Endothelial cell of umbilical vein (primary cell): ENCODE measurements around the gene SPC25. TPM values are rescaled to one million over a fixed set of nuclear protein-coding genes. Genes with fewer than 3 reads are reported as not detected.
A peak's percentile ranks its signal among the peaks of the same experiment; 100 is the strongest.

Source experiments
- BruUV-seq: library from RNA; stranded (reverse); fragments of 400-500 nt; replicated peaks from 2 replicates; lab custom pipeline; 2021; lab: Mats Ljungman, UMichigan
- CTCF ChIA-PET: fragments of 300-600, 350-600 bp; sonication (Branson Sonifier 250); formaldehyde crosslinking; loops from one replicate; lab custom pipeline; 2021; ENCODE audit warnings: antibody characterized with exemption, inconsistent platforms; lab: Charles Lee
- POLR2A ChIA-PET: fragments of 300-600, 350-600 bp; sonication (Branson Sonifier 250); formaldehyde crosslinking; loops from one replicate; lab custom pipeline; 2021; ENCODE audit warnings: antibody characterized with exemption, inconsistent platforms; lab: Charles Lee
- DNase-seq: peaks from one replicate; pipeline ENCODE4 v3.0.0-alpha.2; 2011; ENCODE audit warnings: low read depth, low spot score
- FAIRE-seq: peaks from 2 replicates; lab custom pipeline; 2011; peaks lifted over from hg19 to GRCh38; lab: Jason Lieb, UNC
- H2AFZ ChIP-seq: 2 replicates; pipeline ENCODE4 v1.6.0; 2012; ENCODE audit warnings: low read depth, low read length, control low read depth, inconsistent platforms
- H3K27ac ChIP-seq: 2 replicates; pipeline ENCODE4 v1.5.1; 2011; ENCODE audit warnings: low read depth, mild to moderate bottlenecking, control low read depth, low read length, moderate library complexity; ENCODE audit not compliant: insufficient read depth
- H3K27me3 ChIP-seq, 2 experiments: 2 replicates each; pipeline versions ENCODE4 v1.6.0 to v1.6.1; 2011; ENCODE audit warnings: low read length in 2 of 2, mixed read lengths in 1 of 2; ENCODE audit not compliant: control insufficient read depth in 2 of 2, insufficient read depth in 2 of 2
- H3K36me3 ChIP-seq, 2 experiments: 2 replicates in 1 of 2; 3 replicates in 1 of 2; pipeline ENCODE4 v1.5.1; 2011; ENCODE audit warnings: low read length in 2 of 2, mild to moderate bottlenecking in 1 of 2, moderate library complexity in 1 of 2; ENCODE audit not compliant: control insufficient read depth in 2 of 2, insufficient read depth in 2 of 2; ENCODE audit errors: extremely low read depth in 1 of 2
- H3K4me1 ChIP-seq: 3 replicates; pipeline ENCODE4 v1.5.1; 2011; ENCODE audit warnings: mild to moderate bottlenecking, low read length; ENCODE audit not compliant: control insufficient read depth, insufficient read depth; ENCODE audit errors: extremely low read depth
- H3K4me2 ChIP-seq: 2 replicates; pipeline ENCODE4 v1.6.1; 2011; ENCODE audit warnings: low read length, control low read depth, mixed read lengths; ENCODE audit not compliant: insufficient read depth
- H3K4me3 ChIP-seq, 3 experiments: fragments of 200-600 bp in 1 of 3; sonication (generic), shearing (Covaris generic) in 1 of 3; replicated peaks in 1 of 3; 2 replicates each; pipeline ENCODE4 v1.5.1; 2011 to 2016; ENCODE audit warnings: control low read depth in 3 of 3, low read length in 3 of 3, mild to moderate bottlenecking in 2 of 3, inconsistent platforms in 1 of 3, low read depth in 1 of 3, moderate library complexity in 1 of 3; ENCODE audit not compliant: insufficient read depth in 1 of 3
- H3K79me2 ChIP-seq: 2 replicates; pipeline ENCODE4 v1.6.0; 2012; ENCODE audit warnings: low read length, inconsistent platforms; ENCODE audit not compliant: control insufficient read depth, insufficient read depth
- H3K9ac ChIP-seq: replicated peaks from 2 replicates; pipeline ENCODE3; 2011; ENCODE audit warnings: low read length, control low read depth; ENCODE audit not compliant: insufficient read depth; ENCODE audit errors: extremely low read depth
- H3K9me1 ChIP-seq: replicated peaks from 3 replicates; pipeline ENCODE4 v1.6.0; 2011; ENCODE audit warnings: mild to moderate bottlenecking, low read length; ENCODE audit not compliant: control insufficient read depth, insufficient read depth; ENCODE audit errors: extremely low read depth
- H3K9me3 ChIP-seq: replicated peaks from 2 replicates; pipeline ENCODE4 v1.5.1; 2012; ENCODE audit warnings: low read length, inconsistent platforms; ENCODE audit not compliant: control insufficient read depth, insufficient read depth
- H4K20me1 ChIP-seq: replicated peaks from 2 replicates; pipeline ENCODE3; 2011; ENCODE audit warnings: mild to moderate bottlenecking, low read length; ENCODE audit not compliant: control insufficient read depth, insufficient read depth; ENCODE audit errors: extremely low read depth
- EZH2 ChIP-seq: IDR thresholded peaks from 2 replicates; pipeline ENCODE4 v1.6.1; 2012; ENCODE audit warnings: borderline replicate concordance, low read depth, mild to moderate bottlenecking, moderate library complexity, low read length, inconsistent platforms; ENCODE audit not compliant: severe bottlenecking
- FOS ChIP-seq: IDR thresholded peaks from 2 replicates; pipeline ENCODE4 v1.6.1; 2011; ENCODE audit warnings: mild to moderate bottlenecking, low read length, moderate library complexity, borderline replicate concordance; ENCODE audit not compliant: insufficient read depth
- GATA2 ChIP-seq: IDR thresholded peaks from 2 replicates; pipeline ENCODE4 v1.7.0; 2011; ENCODE audit warnings: low read depth, mild to moderate bottlenecking, moderate library complexity, mixed read lengths, low read length; ENCODE audit not compliant: insufficient read length, insufficient read depth
- JUN ChIP-seq: IDR thresholded peaks from 2 replicates; pipeline ENCODE4 v1.6.1; 2011; ENCODE audit warnings: borderline replicate concordance, low read depth; ENCODE audit not compliant: insufficient read length, insufficient read depth
- MYC ChIP-seq: IDR thresholded peaks from one replicate; pipeline ENCODE4 v1.6.1; 2011; ENCODE audit warnings: mild to moderate bottlenecking, low read depth, low read length
- POLR2A ChIP-seq: IDR thresholded peaks from 2 replicates; pipeline ENCODE4 v1.6.1; 2012; ENCODE audit warnings: low read depth, mild to moderate bottlenecking, control low read depth, low read length
- POLR2AphosphoS5 ChIP-seq: IDR thresholded peaks from 2 replicates; pipeline ENCODE4 v1.6.1; 2012; ENCODE audit warnings: low read depth, mild to moderate bottlenecking, control low read depth, low read length, moderate library complexity; ENCODE audit not compliant: insufficient read depth
- dilution Hi-C: fragments of 300-500 bp; cut with MboI; formaldehyde crosslinking; loops from one replicate; pipeline ENCODE4 v1.15.0; 2019; ENCODE audit warnings: low sequenced_read_pairs; ENCODE audit not compliant: extremely low pct_ligation_motif_present
- intact Hi-C: fragments of 100-400 bp; cut with micrococcal nuclease; formaldehyde crosslinking; loops from one replicate; pipeline ENCODE4 v1.10.0; 2022
- polyA plus RNA-seq, 4 experiments: library from polyadenylated mRNA; depleted of rRNA in 3 of 4; stranded (reverse) in 3 of 4; unstranded in 1 of 4; fragments of >200 nt; gene quantifications; 2 replicates each; pipeline versions ENCODE4 v1.2.1 to v1.2.3, GENCODE V29; 2011 to 2012; ENCODE audit warnings: missing spikeins in 1 of 4
- total RNA-seq: library from RNA; stranded (reverse); gene quantifications from 2 replicates; pipeline ENCODE4 v1.2.3, GENCODE V29; 2021
- TF ChIP-seq, protein P1 (sequence below): IDR thresholded peaks from 2 replicates; pipeline ENCODE4 v1.6.1; 2011; ENCODE audit not compliant: insufficient read depth, insufficient read length
- TF ChIP-seq, protein P2 (sequence below), 2 donors: IDR thresholded peaks; 1 replicate in 1 of 2; 2 replicates in 1 of 2; pipeline ENCODE4 v1.5.1; 2011; ENCODE audit warnings: low read length in 2 of 2, mild to moderate bottlenecking in 2 of 2, moderate library complexity in 2 of 2, control low read depth in 1 of 2, inconsistent platforms in 1 of 2, low read depth in 1 of 2; ENCODE audit not compliant: insufficient read depth in 1 of 2; ENCODE audit errors: extremely low read depth in 1 of 2

The SPC25 gene
- total and polyA plus RNA-seq, 2 donors (not counting 3 experiments of a cell fraction or from before 2014, with no cell fraction given), result 10.1 to 24.2 TPM

DNA sequence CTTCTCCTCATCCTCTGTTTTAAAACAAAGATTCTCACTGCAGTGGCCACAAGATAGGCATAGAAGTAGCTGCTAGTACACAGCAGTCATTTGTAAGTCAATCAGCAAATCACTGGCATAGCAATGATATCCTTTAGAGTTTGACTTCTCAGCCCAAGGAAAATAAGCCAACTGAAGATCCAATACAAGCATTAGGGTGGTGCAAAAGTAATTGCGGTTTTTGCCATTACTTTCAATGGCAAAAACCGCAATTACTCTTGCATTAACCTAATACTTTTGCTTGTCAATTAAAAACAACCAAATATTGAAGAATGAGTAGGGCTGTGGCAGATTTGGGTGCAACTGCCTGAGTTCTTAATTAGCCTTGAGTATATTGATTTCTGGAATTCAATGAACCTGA is 13.7 kb upstream of the SPC25 start:
- TF ChIP-seq, protein P1, sequence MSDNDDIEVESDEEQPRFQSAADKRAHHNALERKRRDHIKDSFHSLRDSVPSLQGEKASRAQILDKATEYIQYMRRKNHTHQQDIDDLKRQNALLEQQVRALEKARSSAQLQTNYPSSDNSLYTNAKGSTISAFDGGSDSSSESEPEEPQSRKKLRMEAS, result no peak
- TF ChIP-seq EZH2, result no peak
- no peak for TF ChIP-seq MYC
- Histone ChIP-seq H3K9me1 (no peaks in the 10 kb centered on the region), H3K9me3 (no peaks in the 10 kb centered on the region), H3K27me3 (peaks cover 19 to 22% of the 10 kb centered on the region in 2 experiments), H3K36me3 (no peaks in the 10 kb centered on the region), H3K27ac (no peak overlapping the region), H2AFZ (no peak overlapping the region), H4K20me1 (no peaks in the 10 kb centered on the region), H3K79me2 (no peaks in the 10 kb centered on the region), H3K4me1 (no peaks in the 10 kb centered on the region), H3K4me3 (no peak overlapping the region), H3K4me2 (no peak overlapping the region), H3K9ac (no peak overlapping the region)
- dilution Hi-C loops, result no loop called here
- BruUV-seq, result no TSS peak
- ChIA-PET CTCF (interaction anchor here (1.0 kb wide), 1 partner anchor 9 kb away, joined by 3 read pairs; no protein-coding TSS in a partner anchor), POLR2A (no interaction called here)
- intact Hi-C loops, result no loop called here
- DNase-seq (no peak), FAIRE-seq (no peak)

DNA sequence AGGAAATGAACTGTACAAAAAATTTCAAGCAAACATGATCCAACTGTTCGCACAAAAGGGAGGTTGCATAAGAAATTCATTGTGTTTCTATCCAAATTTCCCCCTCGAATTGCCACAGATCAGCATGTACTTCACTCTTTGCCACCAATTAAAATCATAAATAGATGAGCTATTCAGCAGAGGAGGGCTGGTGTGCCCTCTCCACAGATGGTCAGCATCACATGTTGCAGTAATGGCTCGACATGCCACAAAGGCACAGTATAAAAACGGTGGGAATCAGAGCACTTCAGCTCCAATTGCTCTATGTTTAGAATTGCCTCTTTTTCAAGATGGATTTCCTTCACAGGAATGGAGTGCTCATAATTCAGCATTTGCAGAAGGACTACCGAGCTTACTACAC is 10.8 kb upstream of the SPC25 start, which contains the start of gene G6PC2:
Gene G6PC2, plus strand, starts transcription at position 289 of the 400 bp plus-strand sequence. Its CDS starts 41 bp downstream, at position 330.
- FAIRE-seq (peak; percentile 60), DNase-seq (no peak)
- Histone ChIP-seq H3K36me3 (no peaks in the 10 kb centered on the region), H3K27ac (no peak within 1 kb of the TSS), H4K20me1 (no peaks in the 10 kb centered on the region), H3K4me1 (no peaks in the 10 kb centered on the region), H3K9me3 (no peaks in the 10 kb centered on the region), H3K79me2 (no peaks in the 10 kb centered on the region), H3K27me3 (peaks cover 9 to 20% of the 10 kb centered on the region in 2 experiments), H3K9me1 (no peaks in the 10 kb centered on the region), H3K4me2 (no peak within 1 kb of the TSS), H2AFZ (no peak within 1 kb of the TSS), H3K4me3 (no peak within 1 kb of the TSS), H3K9ac (no peak within 1 kb of the TSS)
- no peak for TF ChIP-seq MYC
- TF ChIP-seq GATA2, result no peak
- no peak for TF ChIP-seq POLR2A
- no peak for TF ChIP-seq EZH2
- no peak for TF ChIP-seq FOS
- TF ChIP-seq, protein P2, sequence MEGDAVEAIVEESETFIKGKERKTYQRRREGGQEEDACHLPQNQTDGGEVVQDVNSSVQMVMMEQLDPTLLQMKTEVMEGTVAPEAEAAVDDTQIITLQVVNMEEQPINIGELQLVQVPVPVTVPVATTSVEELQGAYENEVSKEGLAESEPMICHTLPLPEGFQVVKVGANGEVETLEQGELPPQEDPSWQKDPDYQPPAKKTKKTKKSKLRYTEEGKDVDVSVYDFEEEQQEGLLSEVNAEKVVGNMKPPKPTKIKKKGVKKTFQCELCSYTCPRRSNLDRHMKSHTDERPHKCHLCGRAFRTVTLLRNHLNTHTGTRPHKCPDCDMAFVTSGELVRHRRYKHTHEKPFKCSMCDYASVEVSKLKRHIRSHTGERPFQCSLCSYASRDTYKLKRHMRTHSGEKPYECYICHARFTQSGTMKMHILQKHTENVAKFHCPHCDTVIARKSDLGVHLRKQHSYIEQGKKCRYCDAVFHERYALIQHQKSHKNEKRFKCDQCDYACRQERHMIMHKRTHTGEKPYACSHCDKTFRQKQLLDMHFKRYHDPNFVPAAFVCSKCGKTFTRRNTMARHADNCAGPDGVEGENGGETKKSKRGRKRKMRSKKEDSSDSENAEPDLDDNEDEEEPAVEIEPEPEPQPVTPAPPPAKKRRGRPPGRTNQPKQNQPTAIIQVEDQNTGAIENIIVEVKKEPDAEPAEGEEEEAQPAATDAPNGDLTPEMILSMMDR (IDR thresholded peaks at IDR 0.05; ENCODE audit: extremely low read depth in 1 of 2, insufficient read depth in 1 of 2, low read depth in 1 of 2, low read length in 2 of 2), result no peak
- TF ChIP-seq, protein P1, result no peak
- no peak for TF ChIP-seq JUN
- no peak for TF ChIP-seq POLR2AphosphoS5
- dilution Hi-C loops, result no loop called here
- intact Hi-C loops, result no loop called here
- ChIA-PET CTCF (no interaction called here), POLR2A (no interaction called here)
- no TSS peak for BruUV-seq
